Activated CD4-positive, CD25-positive, alpha-beta regulatory T cell treated with anti-CD3 and anti-CD28 coated beads, Interleukin-2, amount 50 U/mL, for 16 hours (primary cell): ENCODE results near the gene MTA3.

Source experiments
- DNase-seq: peaks from one replicate; pipeline ENCODE4 v3.0.0-alpha.2; 2020; ENCODE audit warnings: low read depth, low spot score

The MTA3 gene

DNA sequence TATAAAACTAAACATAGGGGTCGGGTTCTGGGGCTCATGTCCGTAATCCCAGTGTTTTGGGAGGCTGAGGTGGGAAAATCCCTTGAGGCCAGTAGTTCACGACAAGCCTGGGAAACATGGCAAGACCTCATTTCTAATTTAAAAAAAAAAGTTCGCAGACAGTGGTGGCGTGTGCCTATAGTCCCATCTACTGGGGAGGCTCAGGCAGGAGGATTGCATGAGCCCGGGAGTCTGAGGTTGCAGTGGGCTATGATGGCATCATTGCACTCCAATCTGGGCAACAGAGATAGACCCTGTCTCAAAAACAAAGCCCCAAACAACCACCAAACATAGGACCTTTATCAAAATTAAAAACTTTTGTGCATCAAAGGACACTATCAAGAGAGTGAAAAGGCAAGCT, 233.7 kb downstream of the MTA3 start:
- no peak for DNase-seq

DNA sequence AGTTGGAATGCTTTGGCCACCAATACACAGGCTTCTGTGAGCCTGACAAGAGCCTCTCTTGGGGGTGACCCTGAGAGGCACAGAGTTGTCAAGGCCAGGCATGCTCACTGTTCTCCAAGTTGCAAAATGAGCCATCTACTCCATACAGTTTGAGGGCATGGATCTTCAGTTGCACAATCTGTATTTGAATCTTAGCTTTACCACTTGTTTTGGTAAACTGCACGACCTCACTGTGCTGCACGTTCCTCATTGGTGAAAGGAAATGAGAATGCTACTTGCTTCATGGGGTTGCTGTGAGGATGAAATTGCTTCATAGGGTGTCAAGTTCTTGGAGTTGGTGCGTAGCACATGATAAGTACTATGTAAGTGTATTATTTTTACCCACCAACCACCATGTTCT, 235.9 kb downstream of the MTA3 start:
- DNase-seq, result no peak

DNA sequence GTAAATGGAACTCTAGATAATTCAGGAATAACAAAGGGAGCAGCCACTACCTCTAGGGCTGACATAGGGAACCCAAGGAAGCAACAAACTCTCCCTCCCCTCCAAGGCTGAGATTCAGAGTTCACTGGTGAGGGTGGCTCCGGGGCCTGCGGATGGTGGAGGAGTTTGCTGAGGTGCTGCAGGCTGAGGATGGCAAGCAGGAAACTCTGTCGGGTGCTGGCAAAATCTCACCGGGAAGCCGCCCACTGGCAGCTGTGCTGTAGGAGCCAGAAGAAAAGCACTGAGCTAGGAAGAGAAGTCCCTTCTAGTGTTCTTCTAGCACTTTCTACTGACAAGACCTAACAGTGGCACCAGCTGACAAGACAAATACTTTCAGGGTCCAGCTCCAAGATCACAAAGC, 236.5 kb downstream of the MTA3 start:
- DNase-seq, result no peak
